ACC112 (cell line): ENCODE measurements around the gene RYR2.

Source experiments
- H2AFZ ChIP-seq: fragments of 200-600 bp; sonication (generic); one replicate; pipeline ENCODE4 v1.6.0; 2017; ENCODE audit warnings: antibody characterized with exemption, low read length; ENCODE audit not compliant: unreplicated experiment
- H3K27ac ChIP-seq: fragments of 200-600 bp; sonication (generic); 2 replicates; pipeline ENCODE4 v1.5.1; 2014; ENCODE audit warnings: low read depth, mild to moderate bottlenecking, antibody characterized with exemption, low read length, moderate library complexity
- H3K27me3 ChIP-seq: fragments of 200-600 bp; sonication (generic); 2 replicates; pipeline ENCODE4 v1.6.1; 2014; ENCODE audit warnings: mild to moderate bottlenecking, antibody characterized with exemption, low read length, moderate library complexity, mixed read lengths; ENCODE audit not compliant: insufficient read depth
- H3K36me3 ChIP-seq: fragments of 200-600 bp; sonication (generic); 2 replicates; pipeline ENCODE4 v1.6.1; 2016; ENCODE audit warnings: mild to moderate bottlenecking, antibody characterized with exemption, low read length, moderate library complexity, mixed read lengths; ENCODE audit not compliant: insufficient read depth
- H3K4me1 ChIP-seq: fragments of 200-600 bp; sonication (generic); one replicate; pipeline ENCODE4 v1.6.1; 2016; ENCODE audit warnings: low read length, mixed read lengths; ENCODE audit not compliant: insufficient read depth, unreplicated experiment, control insufficient read depth
- H3K4me3 ChIP-seq: fragments of 200-600 bp; sonication (generic); 2 replicates; pipeline ENCODE4 v1.5.1; 2014; ENCODE audit warnings: mild to moderate bottlenecking, low read depth, low read length
- H3K79me2 ChIP-seq: fragments of 200-600 bp; sonication (generic); one replicate; pipeline ENCODE4 v1.6.0; 2016; ENCODE audit warnings: low read length; ENCODE audit not compliant: control insufficient read depth, unreplicated experiment, insufficient read depth

Gene RYR2

DNA sequence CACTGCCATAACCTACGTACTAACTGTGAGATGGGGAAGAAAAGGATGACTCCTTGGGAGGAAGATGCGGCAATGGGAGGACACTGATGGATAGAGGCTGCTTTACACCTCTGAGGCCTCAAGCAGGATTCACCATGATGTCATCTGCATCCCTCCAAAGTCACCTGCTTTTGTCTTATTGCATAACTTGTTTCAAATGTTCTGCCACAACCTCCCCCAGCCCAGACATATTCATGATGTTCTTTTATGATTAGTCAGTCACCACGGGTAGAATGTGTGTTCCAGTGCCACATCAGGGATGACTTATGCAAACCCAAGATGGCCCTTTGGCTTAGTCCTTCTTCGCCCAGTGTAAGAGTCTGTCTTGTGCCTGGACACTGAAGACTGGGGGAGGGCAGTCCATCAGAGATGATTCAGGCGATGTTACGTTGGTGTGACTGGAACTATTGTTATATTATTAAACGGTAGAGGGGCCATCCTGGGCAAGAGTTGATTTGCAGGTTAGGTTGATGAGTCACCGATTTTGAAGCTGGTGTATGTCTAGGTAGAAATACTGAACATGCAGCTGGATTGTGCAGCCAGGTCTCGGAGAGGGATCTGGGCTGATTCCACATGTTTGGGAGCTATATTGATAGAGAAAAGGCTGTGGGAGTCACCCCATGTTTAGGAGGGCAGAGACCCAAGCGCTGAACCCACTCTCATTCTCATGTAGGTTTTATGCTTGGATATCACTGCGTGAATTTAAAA, 32.6 kb downstream of the RYR2 start:
- H3K27me3 ChIP-seq, result no peaks in the 10 kb centered on the region
- no peaks in the 10 kb centered on the region for H3K36me3 ChIP-seq
- no peak overlapping the region for H3K27ac ChIP-seq
- no peaks in the 10 kb centered on the region for H3K79me2 ChIP-seq
- H3K4me1 ChIP-seq, result no peaks in the 10 kb centered on the region
- H2AFZ ChIP-seq, result no peak overlapping the region
- no peak overlapping the region for H3K4me3 ChIP-seq

DNA sequence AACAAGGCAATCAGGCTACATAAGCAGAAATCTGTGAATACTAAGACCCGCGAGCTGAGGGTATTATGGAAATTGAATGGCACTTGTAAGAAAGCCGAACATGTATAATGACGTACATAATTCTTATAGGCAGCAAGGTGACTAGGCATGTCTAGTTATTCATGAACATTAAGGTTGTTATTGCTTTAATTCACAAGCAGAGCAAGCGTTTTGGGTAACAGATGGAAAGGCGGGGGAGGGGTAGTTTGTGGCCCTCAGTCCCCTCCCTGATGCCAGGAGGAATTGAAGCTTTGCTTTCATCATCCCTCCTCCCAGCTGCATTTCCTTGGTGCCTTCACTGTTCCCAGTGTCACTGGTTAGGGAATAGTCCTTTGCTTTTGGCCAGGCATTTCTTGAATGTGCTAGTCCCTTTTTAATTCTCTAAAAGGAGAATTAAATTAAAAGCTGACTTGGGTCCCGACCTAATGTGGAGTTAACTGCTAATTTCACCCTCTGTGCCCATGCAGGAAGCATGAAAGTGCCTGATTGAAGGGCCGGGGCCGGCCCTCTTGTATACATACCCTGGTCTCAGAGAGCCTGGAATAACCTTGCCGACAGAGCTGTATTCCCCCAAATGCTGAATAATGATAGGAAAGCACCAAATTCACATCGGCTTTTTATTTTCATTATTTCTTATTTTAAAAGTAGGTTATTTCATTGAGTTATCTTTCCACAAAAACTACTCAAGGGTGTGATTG, 42.5 kb downstream of the RYR2 start:
- Histone ChIP-seq H3K27me3 (no peaks in the 10 kb centered on the region), H3K36me3 (no peaks in the 10 kb centered on the region), H3K4me3 (no peak overlapping the region), H3K79me2 (no peaks in the 10 kb centered on the region), H3K27ac (no peak overlapping the region), H3K4me1 (no peaks in the 10 kb centered on the region), H2AFZ (no peak overlapping the region)

DNA sequence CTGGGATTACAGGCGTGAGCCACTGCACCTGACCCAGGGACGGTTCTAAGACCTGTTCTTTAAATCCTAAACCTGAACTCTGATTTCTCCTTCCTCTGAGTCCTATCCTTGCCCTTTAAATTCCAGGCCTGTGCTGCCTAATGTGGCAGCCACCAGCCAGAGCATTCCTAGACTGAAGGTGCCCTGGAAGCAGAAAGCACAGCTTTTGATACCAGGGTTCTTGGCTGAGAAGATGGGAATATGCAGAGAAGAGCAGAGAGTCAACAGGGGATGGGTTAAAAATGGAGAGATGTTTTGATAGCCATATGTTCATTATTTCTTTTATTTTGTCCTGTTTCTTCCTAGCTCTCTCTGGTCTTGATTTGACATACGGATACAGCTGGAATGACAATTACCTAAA, 49.7 kb downstream of the RYR2 start:
- Histone ChIP-seq H3K27me3 (no peaks in the 10 kb centered on the region), H3K27ac (no peak overlapping the region), H3K4me1 (no peaks in the 10 kb centered on the region), H3K79me2 (no peaks in the 10 kb centered on the region), H2AFZ (no peak overlapping the region), H3K36me3 (no peaks in the 10 kb centered on the region), H3K4me3 (no peak overlapping the region)

DNA sequence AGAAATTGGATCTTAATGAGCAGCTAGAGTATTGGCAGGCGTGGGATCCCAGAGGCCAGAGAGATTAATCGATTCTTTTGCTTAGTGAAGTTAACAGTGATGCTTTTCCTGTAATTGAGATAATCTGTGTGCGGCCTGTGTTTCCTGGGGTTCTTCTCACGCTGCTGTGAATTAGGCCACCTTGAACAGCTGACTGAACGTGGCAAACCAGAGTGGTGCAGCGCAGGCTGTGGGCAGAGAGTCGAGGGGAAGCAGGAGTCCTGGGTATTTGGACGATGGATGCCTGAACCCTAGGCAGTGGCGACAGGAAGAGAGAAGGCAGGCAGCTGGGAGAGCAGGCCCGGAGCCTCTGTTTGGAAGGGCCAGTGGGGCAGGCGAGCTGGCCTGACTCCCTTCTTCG, 51.7 kb downstream of the RYR2 start:
- H3K36me3 ChIP-seq, result no peaks in the 10 kb centered on the region
- H3K27me3 ChIP-seq, result no peaks in the 10 kb centered on the region

DNA sequence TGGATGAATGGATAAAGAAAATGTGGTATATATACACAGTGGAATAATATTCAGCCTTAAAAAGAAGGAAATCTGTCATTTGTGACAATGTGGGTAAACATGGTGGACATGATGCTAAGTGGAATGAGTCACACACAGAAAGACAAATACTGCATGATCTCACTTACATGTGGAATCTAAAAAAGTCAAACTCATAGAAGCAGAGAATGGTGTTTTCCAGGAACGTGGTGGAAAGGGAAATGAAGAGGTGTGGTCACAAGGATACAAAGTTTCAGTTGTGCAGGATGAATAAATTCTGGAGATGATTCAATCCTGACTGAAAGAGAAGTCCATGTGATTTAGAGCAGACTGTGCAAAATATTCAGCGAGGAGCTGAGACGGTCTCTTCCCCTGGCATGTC, 56.6 kb downstream of the RYR2 start:
- no peaks in the 10 kb centered on the region for H3K36me3 ChIP-seq
- H3K4me1 ChIP-seq, result no peaks in the 10 kb centered on the region
- no peaks in the 10 kb centered on the region for H3K79me2 ChIP-seq
- H2AFZ ChIP-seq, result no peak overlapping the region
- H3K4me3 ChIP-seq, result no peak overlapping the region
- H3K27ac ChIP-seq, result no peak overlapping the region
- H3K27me3 ChIP-seq, result no peaks in the 10 kb centered on the region

More for the DNA sequence above, 51.7 kb downstream of the RYR2 start:
- H3K4me3 ChIP-seq, result no peak overlapping the region
- no peak overlapping the region for H3K27ac ChIP-seq
- no peak overlapping the region for H2AFZ ChIP-seq
- no peaks in the 10 kb centered on the region for H3K4me1 ChIP-seq
- H3K79me2 ChIP-seq, result no peaks in the 10 kb centered on the region

DNA sequence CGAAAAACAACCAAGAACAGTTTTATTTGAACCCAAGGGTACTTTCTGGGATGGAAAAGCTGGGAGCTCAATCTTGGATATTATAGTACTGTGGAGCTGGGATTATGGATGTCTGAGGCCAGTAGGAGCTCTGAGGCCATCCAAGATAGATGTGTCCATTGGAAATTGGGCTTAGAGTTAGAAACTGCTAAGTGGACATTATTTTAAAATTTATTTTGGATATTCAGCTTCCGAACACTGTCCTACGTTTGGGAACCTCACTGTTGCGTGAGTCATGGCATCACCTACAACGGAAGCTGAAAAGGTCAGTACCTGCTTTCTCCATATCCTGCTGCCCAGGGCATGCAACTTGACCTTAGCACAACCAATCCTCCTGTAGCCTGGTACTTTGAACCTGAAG, 61.0 kb downstream of the RYR2 start:
- Histone ChIP-seq H3K36me3 (no peaks in the 10 kb centered on the region), H3K4me1 (no peaks in the 10 kb centered on the region), H2AFZ (no peak overlapping the region), H3K27ac (no peak overlapping the region), H3K27me3 (no peaks in the 10 kb centered on the region), H3K79me2 (no peaks in the 10 kb centered on the region), H3K4me3 (no peak overlapping the region)

DNA sequence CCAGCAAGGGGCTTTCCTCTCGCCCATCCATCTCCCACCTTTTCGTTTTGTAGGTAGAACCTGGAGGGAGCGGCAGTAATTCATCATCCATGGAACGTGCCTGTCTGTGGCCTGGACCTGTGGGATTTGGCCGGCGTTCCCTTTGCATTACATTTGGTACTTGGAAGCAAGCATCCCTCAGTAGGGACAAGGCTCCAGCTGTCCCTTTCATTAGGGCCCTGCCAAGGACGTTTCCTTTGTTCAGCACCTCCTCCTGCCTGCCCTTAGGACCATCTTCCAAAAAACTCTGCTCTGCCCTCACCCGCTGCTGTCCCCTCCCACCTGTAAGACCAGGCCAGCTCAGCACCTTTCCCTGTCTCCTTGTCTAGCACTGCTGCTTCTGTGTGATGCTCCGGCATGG, 62.1 kb downstream of the RYR2 start:
- no peak overlapping the region for H2AFZ ChIP-seq
- H3K79me2 ChIP-seq, result no peaks in the 10 kb centered on the region
- no peak overlapping the region for H3K4me3 ChIP-seq
- H3K4me1 ChIP-seq, result no peaks in the 10 kb centered on the region
- no peaks in the 10 kb centered on the region for H3K36me3 ChIP-seq
- H3K27me3 ChIP-seq, result no peaks in the 10 kb centered on the region
- no peak overlapping the region for H3K27ac ChIP-seq

DNA sequence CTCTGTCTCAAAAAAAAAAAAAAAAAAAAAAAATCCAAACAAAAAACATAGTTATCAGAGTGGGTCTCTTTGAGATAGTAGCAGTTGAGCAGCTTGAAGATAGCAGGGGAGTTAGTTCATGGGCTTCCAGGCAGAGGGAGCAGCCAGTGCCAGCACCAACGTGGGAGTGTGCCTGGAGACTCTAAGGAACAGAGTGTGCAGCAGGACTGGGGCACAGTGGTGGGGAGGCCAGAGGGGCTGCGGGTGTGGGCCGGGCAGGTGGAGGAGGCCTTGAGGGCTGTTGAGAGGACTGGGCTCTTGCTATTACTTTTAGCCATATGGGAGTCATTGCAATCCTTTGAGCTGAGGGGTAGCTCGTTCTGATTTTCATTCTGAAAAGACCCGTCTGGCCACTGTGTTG, 63.8 kb downstream of the RYR2 start:
- Histone ChIP-seq H2AFZ (no peak overlapping the region), H3K79me2 (no peaks in the 10 kb centered on the region), H3K4me3 (no peak overlapping the region), H3K4me1 (no peaks in the 10 kb centered on the region), H3K27ac (no peak overlapping the region), H3K27me3 (no peaks in the 10 kb centered on the region), H3K36me3 (no peaks in the 10 kb centered on the region)

DNA sequence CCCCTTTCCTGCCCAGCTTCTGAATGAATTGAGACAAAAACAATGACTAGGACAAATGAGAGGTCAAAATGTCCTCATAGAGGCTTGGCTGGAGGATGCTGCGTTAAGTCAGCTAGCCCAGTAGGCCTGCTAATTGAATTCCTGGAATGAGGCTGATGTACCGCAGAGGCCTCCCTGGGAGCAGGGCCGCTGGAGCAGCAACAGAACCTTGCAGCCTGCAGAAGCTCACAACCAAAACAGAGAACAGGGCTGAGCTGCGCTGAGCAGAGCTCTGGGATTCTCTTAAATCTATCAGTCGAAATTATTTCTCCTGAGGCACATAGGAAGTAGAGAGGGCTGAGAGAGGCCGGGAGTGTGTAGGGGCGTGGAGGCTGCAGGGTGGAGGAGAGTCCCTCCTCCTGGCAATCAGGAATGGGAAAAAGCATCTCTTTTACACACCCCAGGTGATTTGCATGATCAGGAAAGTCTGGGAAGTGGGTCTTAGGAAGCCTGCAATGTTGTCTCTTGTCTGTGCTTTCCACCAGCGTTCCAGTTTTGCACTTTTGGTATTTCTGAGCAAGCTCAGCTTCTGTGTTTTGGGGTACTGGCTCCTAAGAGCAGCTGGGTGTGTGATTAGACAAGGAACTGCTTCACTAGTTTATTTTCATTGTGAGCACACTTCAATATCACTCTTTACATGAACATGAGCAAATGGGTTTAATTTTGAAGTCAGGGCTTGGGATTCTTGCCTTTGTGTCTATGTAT, 66.5 kb downstream of the RYR2 start:
- no peaks in the 10 kb centered on the region for H3K27me3 ChIP-seq
- no peaks in the 10 kb centered on the region for H3K36me3 ChIP-seq
- H3K4me1 ChIP-seq, result no peaks in the 10 kb centered on the region
- H3K79me2 ChIP-seq, result no peaks in the 10 kb centered on the region
- no peak overlapping the region for H3K4me3 ChIP-seq
- no peak overlapping the region for H2AFZ ChIP-seq
- no peak overlapping the region for H3K27ac ChIP-seq

DNA sequence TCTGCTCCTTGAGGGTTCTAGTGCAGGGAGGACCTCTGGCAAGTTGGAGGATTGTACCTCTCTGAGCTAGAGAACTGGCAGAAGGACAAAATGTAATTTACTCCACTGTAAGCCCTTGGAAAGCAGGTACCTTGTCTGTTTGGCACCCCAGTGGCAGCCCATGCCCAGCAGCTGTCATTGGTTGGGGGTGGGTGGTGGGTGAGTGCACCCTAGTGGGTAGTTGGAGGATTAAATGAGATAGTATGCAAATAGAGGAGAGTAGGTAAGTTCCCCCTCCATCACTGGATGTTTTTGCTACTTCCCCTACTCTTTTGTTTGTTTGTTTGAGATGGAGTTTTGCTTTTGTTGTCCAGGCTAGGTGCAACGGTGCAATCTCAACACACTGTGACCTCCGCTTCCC, 69.8 kb downstream of the RYR2 start:
- H3K4me1 ChIP-seq, result no peaks in the 10 kb centered on the region
- no peak overlapping the region for H3K27ac ChIP-seq
- no peak overlapping the region for H3K4me3 ChIP-seq
- H3K27me3 ChIP-seq, result no peaks in the 10 kb centered on the region
- H3K36me3 ChIP-seq, result no peaks in the 10 kb centered on the region
- H2AFZ ChIP-seq, result no peak overlapping the region
- H3K79me2 ChIP-seq, result no peaks in the 10 kb centered on the region
